HCEC 1CT (cell line): ENCODE measurements around the gene TOGARAM1.

ENCODE experiments used
- DNase-seq: peaks from one replicate; pipeline ENCODE4 v3.0.0-alpha.2; 2017

Gene TOGARAM1

DNA sequence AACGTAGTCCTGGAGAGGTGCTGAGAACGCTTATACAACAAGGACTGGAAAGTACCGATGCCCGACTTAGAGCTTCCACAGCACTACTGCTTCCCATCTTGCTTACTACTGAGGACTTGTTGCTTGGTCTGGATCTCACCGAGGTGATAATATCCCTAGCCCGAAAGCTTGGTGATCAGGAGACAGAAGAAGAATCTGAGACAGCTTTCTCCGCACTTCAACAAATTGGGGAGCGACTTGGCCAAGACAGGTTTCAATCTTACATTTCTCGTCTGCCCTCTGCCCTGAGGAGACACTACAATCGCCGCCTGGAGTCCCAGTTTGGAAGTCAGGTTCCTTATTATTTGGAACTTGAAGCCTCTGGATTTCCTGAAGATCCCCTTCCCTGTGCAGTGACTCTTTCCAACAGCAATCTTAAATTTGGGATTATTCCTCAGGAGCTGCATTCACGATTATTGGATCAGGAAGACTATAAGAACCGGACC, 1.1 kb downstream of the TOGARAM1 start:
- no peak for DNase-seq

DNA sequence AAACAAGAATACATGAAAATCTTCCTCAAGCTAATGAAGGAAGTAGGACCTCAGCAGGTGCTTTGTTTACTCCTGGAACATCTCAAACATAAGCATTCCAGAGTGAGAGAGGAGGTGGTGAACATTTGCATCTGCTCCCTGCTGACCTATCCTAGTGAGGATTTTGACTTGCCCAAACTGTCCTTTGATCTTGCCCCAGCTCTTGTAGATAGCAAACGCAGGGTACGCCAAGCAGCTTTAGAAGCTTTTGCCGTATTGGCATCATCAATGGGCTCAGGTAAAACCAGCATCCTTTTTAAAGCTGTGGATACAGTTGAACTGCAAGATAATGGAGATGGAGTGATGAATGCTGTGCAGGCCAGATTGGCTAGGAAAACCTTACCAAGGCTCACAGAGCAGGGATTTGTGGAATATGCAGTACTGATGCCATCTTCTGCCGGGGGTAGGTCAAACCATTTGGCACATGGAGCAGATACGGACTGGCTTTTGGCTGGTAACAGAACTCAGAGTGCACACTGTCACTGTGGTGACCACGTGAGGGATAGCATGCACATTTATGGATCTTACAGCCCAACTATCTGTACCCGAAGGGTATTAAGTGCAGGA, 1.9 kb downstream of the TOGARAM1 start:
- DNase-seq = peak; percentile 29

DNA sequence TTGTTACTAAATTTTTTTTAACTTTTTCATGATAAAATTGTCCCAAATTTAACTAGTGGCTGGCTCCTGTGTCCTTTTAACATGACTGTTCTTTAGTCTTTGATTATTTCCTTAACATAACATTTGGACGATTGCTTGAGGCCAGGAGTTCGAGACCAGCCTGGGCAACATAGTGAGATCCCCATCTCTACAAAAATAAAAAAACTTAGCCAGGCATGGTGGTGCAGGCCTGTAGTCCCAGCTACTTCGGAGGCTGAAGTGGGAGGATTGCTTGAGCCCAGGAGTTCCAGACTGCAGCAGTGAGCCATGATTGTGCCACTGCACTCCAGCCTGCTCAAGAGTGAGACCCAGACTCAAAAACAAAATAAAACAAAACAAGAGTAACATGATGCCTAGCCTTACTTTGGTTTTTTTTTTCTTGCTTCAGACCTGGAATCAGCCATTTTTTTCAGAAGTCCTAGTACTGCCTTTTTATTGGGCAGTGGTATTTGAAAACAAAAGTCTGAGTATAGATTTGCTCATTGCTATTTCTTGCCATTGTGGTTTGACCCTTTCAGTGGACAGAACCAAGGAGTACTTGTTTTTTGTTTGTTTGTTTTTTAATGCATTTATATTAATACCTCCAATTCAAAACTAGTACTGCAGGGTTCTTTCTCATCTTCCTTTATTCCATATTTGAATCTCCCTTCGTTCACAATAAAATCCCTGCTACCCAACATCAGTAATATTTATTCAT, 4.8 kb downstream of the TOGARAM1 start:
- peak; percentile 55 for DNase-seq

DNA sequence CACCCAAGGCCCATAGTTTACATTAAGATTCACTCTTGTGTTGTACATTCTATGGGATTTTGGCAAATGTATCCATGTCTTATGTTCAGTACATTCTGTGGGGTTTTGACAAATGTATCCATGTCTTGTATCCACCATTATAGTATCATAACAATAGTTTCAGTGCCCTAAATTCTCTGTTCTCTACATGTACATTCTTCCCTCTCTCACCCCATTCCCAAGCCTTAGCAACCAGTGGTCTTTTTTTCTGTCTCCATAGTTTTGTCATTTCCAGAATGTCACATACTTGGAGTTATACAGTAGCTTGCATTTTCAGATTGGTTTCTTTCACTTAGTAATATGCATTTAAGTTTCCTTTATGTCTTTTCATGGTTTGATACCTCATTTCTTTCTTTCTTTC, 6.7 kb downstream of the TOGARAM1 start:
- no peak for DNase-seq

DNA sequence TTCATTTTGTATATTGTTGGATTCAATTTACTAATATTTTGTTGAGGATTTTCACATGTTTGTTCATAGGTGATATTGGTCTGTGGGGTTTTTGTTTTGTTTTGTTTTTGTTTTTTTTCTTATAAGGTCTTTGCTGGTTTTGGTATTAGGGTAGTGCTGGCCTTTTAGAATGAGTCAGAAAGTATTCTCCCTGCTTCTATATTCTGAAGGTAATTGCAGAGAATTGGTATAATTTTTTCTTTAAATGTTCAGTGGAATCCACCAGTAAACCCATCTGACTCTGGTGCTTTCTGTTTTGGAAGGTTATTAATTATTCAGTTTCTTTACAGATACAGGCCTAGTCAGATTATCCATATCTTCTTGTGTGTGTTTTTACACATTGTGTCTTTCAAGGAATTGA, 8.9 kb downstream of the TOGARAM1 start:
- DNase-seq = no peak

DNA sequence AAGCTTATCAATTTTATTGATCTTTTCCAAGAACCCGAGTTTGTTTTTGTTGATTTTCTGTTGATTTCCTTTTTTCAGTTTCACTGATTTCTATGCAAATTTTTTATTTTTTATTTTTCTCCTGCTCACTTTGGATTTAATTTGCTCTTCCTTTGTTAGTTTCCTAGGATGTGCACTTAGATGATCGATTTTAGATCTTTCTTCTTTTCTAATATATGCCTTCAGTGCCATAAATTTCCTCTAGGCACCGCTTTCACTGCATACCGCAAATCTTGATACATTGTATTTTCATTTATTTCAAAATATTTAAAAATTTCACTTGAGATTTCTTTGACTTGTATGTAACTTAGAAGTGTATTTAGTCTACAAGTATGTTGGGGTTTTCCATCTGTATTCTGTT, 9.5 kb downstream of the TOGARAM1 start:
- DNase-seq = no peak

DNA sequence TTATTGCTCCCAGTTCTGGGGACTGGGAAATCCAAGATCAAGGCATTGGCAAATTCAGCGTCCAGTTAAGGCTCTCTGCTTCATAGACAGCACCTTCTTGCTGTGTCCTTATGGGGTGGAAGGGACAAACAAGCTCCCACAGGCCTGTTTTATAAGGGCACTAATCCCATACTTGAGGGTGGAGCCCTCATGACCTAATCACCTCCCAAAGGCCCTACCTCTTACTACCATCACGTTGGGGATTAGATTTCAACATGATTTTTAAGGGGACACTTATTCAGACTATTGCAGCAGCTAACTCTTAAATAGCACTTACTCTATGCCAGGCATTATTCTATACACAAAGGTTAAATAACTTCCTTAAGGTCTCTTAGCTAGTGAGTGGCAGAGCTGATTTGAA, 17.3 kb downstream of the TOGARAM1 start:
- no peak for DNase-seq

DNA sequence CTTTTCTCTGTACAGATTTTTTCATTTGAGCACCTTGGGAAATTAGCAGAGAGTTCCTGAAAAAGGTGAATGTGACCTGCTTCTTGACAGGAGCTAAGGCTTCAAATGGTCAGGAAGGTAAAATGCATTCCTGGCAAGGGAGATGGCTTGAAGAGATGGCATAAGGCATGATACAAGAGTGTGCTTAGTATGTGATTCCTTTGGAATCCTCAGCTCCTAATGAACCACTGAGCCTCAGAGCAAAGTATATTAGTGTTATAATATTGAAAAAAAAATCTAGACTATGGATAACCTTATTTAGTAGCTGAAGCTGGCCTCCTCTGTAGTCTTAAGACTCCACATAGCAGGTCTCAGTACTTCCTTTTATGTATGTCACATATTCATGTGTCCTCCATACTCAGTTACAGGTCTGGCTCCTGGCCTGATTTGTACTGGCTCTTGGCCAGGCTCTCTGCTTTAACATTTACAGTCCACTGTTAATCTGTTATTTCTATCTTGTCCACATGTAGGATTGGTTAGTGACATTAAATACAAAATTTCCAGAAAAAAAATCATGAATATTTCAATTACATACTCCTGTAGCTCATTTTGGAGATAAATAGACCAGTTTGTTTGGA, 17.9 kb downstream of the TOGARAM1 start:
- DNase-seq = no peak

DNA sequence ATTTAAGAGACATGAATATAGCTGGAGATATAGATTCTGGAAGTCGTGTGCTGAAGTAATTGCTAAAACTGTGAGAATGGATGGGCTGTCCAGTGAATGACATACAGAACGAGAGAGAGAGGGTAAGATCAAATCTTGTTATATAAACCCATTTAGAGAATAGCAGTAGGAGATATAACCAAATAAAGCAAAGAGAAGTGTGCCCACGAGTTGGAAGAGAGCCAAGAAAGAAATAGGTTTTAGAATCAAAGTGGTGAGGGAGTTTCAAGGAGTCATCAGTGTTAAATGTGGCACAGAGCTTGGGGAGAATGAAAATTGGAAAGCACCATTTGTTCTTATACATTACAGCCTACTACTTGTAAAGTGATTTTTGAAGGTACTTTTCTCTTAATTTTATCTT, 19.2 kb downstream of the TOGARAM1 start:
- DNase-seq = no peak

DNA sequence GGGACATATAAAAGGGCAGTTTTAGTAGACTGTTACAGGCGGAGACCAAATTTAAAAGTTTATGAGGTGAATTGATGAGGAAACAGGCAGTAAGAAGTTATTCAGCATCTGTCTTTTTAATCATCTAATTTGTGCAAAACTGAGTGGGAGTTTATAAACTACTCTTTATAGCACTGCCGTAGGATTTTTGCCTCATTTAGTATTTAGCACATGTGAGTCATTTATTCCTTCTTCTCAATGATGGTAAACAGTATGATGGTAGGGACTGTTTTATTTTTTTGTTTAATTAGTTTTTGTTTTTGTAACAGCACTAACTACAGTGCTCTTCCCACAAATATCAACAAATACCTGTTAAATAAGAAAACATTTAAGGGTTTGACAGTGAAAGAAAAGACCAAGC, 20.6 kb downstream of the TOGARAM1 start:
- no peak for DNase-seq

DNA sequence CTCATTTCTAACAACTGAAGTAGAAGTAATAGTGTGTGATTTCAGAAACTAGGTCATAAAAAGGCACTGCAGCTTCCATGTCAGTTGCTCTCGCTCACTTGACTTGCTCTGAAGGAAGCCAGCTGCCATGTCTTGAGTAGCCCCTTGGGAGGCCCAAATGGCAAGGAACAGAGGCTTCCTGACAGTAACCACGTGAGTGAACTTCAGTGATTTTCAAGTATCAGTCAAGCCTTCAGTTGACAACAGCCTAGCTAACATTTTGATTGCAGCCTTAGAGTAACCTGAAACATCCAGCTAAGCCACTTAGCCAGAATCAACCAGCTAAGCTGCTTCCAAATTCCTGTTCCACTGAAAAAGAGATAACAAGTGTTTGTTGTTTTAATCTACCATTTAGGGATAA, 26.7 kb downstream of the TOGARAM1 start:
- no peak for DNase-seq

DNA sequence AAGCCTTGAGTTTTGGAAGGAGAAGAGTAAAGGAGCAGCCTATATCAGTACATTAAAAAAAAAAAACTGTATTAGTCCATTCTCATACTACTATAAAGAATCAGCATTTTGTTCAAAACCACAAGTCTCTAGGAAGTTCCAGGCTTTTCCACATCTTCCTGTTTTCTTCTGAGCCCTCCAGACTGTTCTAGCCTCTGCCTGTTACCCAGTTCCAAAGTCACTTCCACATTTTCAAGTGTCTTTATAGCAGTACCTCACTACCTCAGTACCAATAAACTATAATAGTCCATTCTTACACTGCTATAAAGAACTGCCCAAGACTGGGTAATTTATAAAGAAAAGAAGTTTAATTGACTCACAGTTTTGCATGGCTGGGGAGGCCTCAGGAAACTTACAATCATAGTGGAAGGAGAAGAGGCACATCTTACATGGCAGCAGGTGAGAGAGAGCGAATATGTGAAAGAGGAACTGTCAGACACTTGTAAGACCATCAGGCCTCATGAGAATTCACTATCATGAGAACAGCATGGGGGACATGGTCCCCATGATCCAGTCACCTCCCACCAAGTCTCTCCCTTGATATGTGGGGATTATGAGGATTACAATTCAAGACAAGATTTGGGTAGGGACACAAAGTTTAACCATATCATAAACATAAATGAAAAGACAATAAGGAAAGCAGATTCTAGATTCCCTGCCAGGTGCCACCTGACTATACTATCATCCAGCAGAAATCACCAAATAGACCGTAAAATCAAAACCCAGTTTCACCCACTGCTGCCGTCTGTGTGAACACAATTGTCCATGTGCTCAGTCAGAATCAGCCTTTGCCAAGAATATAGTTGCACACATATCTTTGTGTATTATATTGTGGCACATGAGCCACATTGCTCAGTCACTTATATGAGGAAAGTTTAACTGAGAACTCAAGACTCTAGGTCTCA, 27.8 kb downstream of the TOGARAM1 start:
- DNase-seq = no peak

DNA sequence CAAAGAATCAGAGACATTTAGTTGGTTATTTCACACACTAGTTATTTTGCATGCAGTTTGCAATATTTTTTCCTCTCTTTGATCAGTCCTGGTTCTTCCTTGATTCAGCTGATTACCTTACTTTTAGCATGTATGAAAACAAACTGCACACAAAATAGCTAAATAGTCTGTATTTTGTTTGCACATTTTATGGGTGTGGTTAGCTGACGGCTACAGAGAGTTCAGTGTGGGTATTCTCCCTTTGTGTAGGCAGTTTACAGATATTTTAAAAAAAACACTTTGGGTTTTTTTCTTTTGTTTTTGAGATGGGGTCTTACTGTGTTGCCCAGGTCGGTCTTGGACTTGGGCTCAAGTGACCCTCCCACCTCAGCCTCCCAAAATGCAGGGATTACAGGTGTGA, 28.5 kb downstream of the TOGARAM1 start:
- no peak for DNase-seq

DNA sequence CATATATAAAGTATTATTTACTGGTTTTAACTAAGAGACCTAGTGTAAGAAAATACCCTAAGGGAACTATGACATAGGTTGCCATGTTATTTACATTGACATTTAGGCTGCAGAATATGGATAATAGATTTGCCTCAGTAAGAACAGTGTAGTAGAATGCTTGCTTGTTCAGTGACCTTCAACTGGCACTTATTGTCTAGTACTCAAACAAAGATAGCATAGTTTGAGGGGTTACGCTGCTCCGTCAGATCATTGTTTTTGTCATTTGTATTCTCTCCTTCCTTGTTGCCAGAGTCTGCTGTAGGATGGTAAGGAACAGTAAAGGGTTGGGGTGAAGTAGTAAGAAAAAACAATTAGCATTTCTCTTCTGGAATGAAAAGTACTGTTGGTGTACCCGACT, 33.2 kb downstream of the TOGARAM1 start:
- no peak for DNase-seq

DNA sequence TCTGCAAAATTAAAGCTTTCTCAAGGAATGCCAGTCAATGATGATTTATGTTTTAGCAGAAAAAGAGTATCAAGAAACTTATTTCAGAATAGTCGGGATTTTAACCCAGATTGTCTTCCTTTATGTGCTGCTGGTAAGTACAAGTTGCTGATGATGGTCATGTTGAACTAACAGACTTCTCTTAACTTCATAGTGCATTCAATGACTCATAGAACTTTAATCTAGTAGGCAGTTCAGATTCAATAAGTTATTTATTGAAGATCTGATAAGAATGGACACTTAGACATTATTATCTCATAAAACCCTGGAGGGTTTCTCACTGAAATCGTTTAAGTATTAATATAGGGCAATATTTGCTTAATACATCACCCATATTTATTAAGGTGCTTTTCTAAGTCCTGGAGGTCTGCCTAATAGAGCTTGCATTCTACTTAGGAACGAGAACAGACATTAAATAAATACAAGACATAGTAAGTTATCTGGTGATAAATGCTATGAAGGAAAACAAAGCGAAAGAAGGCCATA, 33.8 kb downstream of the TOGARAM1 start:
- no peak for DNase-seq

DNA sequence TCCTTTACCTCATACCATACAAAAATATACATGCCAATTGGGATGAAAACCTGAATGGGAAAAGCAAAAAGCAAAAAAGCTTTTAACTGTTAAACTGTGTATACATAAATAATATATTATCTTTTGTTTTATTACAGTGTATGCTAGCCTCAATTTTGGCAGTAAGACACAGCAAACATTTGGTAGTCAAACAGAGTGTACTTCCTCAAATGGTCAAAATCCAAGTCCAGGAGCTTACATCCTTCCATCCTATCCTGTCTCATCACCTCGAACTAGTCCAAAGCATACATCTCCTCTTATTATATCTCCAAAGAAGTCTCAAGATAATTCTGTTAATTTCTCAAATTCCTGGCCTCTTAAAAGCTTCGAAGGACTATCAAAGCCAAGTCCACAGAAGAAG, 41.9 kb downstream of the TOGARAM1 start:
- no peak for DNase-seq

DNA sequence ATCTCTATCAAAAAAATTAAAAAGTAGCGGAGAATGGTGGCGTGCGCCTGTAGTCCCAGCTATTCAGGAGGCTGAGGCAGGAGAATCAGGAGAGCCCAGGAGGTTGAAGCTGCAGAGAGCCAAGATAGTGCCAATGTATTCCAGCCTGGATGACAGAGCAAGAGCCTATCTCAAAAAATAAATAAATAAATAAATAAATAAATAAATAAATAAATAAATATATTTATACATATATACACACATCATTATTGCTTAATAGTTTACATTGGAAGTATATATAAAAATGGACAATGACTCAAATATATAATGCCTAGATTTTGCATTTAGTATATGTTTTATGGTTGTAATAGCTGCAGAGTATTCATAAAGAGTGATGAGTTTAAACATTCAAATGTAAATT, 53.1 kb downstream of the TOGARAM1 start:
- no peak for DNase-seq

DNA sequence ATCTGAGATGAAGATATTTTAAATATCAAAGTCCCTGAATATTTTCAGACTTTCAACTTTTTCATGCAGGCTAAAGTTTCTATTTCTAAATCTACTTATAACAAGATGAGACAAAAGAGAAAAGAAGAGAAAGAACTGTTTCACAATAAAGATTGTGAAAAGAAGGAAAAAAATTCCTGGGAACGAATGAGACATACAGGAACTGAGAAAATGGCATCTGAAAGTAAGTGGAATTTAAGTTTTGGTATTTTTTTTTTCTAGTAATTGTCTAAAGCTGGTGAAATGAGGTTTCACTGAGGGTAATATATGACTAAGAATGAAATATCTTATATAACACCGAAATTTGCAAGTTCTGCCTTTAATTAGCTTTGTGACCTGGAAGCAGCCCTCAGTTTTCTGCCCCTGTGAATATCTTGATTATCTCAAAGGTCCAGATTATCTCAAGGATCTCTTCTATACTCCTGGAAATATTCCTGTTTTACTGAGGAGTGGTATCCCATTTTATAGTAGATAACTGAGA, 66.2 kb downstream of the TOGARAM1 start:
- no peak for DNase-seq

DNA sequence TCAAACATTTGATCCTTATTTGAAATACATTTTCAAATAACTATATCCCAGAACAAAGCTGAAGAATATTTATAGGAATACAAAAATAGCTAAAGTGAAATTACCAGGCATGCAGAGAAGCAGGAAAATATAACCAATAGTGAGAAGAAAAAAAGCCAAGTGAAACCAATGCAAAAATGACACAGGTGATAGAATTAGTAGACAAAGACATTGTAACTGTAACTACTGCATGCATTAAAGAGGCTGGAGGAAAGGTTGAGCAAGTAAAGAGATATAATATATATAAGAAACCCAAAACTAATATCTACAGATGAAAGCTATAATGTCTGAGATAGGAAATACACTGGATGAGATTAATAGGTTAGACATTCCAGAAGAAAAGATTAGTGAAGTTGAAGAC, 72.7 kb downstream of the TOGARAM1 start:
- DNase-seq = no peak

DNA sequence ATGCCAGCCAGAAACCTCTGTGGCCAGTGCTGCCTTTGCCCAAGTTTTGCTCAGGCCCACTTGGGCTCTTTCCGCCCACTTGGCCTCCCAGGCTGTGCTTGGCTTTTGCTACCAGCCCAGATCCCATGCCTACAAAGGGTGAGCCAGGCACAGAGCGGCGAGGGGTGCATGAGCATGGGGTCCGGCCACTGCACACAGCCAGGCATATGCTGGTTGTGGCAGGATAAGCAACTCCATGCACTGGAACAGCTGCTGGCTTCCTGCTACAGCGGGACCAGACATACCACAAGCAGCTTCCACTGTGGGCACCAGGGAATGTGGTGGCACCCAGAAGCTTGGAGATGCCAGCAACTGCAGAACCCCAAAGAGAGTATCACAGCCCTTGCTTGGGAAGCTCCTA, 76.3 kb downstream of the TOGARAM1 start:
- no peak for DNase-seq

DNA sequence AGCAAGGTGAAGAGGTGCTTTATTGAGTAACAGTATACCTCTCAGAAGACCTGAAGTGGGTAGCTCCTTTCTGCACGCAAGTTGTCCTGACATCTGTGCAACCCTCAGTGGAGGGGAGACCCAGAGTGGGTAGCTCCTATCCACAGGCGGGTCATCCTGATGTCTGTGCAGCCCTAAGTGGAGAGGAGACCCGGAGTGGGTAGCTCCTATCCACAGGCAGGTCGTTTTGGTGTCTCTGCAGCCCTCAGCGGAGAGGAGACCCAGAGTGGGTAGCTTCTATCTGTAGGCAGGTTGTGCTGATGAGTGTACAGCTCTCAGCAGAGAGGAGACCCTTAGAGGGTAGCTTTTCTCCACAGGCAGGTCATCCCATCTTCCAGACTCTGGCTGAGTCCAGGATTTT, 76.9 kb downstream of the TOGARAM1 start:
- DNase-seq = no peak

DNA sequence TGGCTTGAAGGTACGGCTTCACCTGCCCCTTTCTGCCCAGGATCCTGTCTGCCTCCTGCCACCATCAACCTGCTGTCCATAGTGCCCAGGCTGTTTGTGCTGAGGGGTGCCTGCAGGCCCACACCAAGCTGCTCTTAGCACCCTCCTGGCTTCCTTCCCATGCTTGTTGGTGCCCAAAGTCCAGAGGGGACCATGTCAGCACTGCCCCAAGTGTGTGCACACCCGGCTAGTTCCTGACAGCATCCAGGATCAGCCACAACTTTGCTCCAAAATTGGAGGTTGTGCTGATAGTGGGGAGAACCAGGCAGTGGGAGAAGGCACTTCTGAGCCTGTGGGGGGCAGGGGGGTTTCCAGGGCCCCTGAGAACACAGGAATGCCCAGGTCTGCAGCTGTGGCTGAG, 77.4 kb downstream of the TOGARAM1 start:
- DNase-seq = no peak

DNA sequence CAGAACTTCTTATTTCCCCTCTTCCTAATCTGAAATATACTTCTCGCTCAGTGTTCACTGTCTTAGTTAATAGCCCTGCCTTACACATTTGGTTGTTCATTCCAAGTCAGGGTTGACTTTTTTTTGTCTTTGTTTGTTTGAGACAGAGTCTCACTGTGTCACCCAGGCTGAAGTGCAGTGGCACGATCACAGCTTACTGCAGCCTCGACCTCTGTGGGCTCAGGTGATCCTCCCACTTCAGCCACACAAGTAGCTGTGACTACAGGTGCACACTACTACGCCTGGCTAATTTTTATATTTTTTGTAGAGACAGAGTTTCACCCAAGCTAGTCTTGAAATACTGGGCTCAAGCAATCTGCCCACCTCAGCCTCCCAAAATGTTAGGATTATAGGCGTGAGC, 79.7 kb downstream of the TOGARAM1 start:
- no peak for DNase-seq
